Activated gamma-delta T cell (primary cell): Measurements from ENCODE around the gene PITPNM1.
"Not testable (repeated sequence)": the region's sequence is repeated elsewhere in the genome, so short reads cannot be mapped to it uniquely, and the experiment has no call there.

Source experiments
- DNase-seq: peaks from one replicate; lab custom pipeline; 2025; lab: John Stamatoyannopoulos, UW

Gene PITPNM1

DNA sequence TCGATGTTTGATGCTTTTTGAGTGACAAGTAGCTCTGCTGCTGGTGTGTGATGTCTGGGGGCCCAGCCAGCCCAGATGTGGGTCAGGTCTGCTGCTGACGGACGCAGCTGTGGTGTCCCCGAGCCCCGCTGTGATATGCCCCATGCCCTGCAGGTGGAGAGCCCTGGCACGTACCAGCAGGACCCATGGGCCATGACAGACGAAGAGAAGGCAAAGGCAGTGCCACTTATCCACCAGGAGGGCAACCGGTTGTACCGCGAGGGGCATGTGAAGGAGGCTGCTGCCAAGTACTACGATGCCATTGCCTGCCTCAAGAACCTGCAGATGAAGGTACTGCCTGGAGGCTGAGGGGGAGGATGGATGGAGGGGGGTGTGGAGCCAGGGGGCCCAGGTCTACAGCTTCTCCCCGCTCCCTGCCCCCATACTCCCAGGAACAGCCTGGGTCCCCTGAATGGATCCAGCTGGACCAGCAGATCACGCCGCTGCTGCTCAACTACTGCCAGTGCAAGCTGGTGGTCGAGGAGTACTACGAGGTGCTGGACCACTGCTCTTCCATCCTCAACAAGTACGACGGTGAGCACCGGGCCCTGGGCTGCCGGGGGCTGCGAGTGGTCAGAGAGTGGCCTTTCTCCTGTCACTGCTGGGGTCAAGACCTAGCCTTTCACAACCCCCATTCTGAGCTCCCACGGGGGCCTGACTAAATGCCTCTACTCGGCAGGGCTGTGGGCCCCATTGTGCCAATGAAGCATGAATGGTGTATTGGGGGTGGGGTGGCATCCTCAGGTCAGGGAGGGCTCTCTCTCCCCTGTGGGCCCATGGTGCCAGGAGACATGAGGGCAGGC lies 15.1 kb downstream of the PITPNM1 start:
- no peak for DNase-seq

DNA sequence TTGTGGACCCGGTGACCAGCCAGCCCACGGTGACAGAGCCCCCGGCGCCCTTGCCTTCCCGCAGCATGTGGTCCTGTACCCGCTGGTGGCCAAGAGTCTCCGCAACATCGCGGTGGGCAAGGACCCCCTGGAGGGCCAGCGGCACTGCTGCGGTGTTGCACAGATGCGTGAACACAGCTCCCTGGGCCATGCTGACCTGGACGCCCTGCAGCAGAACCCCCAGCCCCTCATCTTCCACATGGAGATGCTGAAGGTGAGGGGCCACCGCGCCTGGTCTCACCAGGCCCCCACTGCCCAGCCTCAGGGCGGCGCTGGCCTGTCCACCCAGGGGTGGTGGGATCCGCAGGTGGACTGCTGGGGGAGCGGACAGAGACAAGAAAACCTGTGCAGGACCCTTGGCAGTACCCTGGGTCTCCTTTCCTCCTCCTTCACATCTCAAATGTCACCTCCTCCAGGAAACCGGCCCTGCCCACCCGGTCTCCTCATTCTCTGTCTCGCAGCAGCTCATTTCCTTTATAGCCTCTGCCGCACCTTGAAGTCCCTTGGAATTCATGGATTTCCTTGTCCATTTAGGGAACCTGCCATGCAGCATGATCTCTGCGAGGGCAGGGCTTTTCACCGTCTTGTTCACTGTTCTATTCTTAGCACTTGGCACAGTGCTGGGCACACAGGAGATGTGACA lies 15.8 kb downstream of the PITPNM1 start:
- DNase-seq: no peak

DNA sequence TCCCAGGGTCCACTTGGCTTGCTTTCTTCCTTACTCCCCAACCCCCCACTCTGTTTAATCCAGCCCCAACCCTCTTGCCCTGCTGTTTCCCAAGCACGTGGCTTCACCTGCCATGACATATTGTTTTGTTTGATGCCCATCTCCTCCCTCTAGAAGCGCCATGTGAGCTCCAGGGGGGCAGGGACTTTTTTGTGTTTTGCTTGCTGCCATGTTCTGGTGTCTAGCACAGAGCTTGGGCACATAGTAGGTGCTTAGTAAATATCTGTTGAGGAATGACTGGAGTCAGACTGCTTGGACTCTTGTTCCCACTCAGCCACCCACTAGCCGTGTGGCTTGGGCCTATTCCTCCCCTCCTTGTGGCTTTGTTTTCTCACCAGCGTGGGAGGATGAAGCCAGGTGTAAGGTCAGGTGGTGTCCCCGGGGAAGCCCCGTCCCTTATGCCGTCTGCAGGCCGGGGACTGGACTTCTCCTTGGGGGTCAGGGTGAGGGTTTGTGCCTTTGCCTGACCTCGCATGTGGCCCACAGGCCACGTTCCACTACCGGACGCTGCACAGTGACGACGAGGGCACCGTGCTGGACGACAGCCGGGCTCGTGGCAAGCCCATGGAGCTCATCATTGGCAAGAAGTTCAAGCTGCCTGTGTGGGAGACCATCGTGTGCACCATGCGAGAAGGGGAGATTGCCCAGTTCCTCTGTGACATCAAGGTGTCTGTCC lies 18.5 kb downstream of the PITPNM1 start:
- DNase-seq: no peak

DNA sequence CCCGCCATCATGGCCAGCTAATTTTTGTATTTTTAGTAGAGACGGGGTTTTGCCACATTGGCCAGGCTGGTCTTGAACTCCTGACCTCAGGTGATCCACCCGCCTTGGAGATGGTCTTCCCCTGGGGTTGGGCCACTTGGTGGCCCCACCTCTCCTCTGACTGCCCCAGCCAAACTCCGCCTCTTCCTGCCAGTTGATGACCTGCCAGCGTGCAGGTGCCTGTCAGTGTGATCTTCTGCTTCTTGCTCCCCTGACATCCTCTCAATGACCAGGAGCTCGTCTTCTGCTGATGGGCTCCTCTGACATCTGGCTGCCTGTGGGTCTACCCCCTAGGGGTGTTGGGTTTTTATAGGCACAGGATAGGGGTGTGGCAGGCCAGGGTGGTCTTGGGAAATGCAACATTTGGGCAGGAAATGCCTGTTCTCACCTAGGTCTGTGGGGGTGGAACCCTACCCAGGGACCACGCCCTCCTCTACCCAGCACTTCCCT lies 19.2 kb downstream of the PITPNM1 start:
- DNase-seq: not testable (repeated sequence)

DNA sequence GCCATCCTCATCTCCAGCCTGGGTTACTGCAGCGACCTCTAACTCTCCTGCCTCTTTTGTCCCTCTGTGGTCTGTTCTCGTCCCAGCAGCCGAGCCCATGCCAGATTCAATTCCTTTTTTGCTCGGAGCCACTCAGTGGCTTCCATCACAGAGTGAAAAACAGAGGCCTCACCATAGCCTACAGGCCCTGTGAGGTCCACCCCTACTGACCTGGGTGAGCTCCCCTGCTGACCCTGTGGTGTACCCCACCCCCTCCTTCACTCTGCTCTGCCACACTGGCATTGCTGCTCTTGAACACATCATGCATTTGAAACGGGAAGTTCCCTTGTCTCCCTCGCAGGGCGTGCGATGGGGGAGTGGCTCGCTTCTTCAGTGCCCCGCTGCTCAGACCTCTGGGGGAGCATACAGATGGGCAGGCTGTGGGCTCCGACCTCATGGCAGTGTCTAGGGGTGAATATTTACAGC lies 20.3 kb downstream of the PITPNM1 start:
- no peak for DNase-seq

DNA sequence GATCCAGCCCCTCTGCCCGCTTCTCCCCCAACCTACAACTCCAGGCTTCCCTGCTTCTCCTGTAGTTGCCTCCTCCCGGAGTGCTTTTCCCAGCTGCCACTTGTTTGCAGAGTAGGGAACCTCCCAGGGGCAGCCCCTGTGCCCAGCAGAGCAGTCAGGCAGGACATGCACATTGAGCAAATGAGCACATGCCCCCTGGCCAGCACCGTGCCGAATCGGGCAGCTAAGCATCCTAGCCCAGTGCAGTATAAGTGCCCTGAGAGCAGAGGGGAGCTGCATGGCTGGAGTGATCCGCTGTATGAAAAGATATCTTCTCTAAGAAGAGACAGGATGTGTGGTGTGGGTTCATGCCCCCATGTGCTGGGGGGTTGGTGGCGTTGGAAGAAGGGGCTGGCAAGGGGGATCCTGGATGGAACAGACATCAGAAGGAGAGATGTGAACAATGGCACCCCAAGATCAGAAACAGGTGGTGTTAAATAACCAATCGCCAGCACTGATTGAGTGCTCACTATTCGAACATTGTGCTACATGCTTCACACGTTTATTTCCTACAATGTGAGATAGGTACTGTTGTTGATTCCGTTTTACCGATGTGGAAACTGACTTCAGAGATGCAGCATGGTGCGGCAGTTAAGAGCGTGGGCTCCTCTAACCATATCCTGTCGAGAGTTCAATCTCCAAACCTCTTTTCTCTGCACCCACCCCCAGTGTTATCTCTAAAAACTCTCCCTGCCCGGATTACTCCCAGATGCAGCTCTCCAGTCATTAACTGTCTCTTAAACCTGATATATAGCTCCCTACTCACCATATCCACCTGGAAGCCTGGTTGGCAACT lies 21.1 kb downstream of the PITPNM1 start:
- no peak for DNase-seq

DNA sequence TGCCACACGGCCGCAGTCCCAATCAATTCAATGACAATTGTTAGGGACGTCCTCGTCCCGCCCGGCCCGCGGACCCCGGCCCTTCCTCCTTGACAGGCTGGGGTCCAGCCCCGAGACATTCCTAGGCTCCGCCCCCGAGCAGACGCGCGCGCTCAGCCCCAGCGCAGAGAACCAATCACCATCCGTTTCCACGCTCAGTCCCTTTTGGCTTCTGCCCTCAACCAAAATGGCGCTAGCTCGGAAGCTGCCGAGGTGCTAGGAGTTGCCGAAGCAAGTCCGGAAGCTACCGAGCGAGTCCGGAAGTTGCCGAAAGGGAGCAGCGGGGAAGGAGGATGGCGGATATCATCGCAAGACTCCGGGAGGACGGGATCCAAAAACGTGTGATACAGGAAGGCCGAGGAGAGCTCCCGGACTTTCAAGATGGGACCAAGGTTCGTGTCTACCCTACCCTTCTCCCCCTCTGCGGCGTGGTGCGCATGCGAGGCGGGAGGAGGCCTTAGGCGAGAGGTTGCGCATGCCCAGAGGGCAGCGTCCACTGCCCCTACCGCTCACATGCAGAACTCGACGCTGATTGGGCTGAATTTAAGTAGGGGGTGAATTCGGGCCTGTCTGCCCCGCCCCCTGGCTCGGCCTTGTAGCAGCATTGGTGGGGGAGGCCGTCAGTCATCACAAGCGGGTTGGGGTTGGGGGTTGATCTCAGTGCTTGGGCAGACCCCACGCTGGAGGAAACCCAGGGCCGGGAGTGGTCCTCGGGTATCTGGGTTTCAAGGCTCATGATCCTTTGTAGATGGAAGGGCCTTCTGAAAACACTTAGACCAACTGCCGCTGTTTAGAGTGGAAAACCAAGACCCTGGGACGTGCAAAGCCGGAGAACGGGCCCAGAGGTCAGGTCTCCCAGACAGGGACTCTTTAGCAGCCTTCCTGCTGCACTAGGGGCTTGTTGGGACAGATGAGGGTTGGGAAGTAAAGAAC lies 22.1 kb downstream of the PITPNM1 start, which contains the start of gene AIP:
TSS of gene AIP (plus strand) at position 200 of the 972 bp plus-strand sequence. CDS start at position 333, 133 bp downstream.
- DNase-seq: peak; percentile 71

DNA sequence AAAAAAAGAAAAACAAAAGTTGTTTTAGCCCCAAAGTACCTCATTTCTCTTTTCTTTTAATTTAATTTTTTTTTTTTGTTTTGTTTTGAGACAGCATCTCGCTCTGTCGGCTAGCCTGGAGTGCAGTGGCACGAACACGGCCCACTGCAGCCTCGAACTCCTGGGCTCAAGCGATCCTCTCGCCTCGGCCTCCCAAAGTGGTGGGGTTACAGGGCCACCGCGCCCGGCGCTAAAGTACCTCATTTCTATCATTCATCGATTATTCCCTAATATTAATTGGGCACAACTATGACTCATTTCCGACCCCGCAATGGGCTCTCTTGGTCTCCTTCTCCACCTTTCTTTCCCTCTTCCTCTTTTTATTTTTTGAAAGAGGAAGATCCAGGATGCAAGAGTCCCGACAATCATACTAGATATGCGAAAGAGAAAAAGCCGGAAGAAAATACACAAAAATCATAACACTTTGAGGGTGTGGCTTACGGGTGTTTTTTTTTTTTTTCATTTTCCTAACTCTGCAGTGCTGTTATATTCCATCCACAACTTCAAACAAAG lies 22.8 kb downstream of the PITPNM1 start:
- DNase-seq: no peak

DNA sequence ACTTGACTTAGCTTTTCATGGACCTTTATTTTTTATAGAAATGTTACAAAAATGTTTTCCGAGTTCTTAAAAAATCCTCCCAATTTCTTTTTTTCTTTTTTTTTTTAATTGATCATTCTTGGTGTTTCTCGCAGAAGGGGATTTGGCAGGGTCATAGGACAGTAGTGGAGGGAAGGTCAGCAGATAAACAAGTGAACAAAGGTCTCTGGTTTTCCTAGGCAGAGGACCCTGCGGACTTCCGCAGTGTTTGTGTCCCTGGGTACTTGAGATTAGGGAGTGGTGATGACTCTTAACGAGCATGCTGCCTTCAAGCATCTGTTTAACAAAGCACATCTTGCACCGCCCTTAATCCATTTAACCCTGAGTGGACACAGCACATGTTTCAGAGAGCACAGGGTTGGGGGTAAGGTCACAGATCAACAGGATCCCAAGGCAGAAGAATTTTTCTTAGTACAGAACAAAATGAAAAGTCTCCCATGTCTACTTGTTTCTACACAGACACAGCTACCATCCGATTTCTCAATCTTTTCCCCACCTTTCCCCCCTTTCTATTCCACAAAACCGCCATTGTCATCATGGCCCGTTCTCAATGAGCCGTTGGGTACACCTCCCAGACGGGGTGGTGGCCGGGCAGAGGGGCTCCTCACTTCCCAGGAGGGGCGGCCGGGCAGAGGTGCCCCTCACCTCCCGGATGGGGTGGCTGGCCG lies 27.7 kb downstream of the PITPNM1 start:
- DNase-seq: not testable (repeated sequence)

DNA sequence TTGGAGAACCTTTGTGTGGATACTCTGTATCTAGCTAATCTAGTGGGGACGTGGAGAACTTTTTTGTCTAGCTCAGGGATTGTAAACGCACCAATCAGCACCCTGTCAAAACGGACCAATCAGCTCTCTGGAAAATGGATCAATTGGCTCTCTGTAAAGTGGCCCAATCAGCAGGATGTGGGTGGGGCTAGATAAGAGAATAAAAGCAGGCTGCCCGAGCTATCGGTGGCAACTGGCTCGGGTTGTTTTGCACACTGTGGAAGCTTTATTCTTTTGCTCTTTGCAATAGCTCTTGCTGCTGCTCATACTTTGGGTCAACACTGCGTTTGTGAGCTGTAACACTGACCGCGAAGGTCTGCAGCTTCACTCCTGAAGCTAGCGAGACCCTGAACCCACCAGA lies 28.5 kb downstream of the PITPNM1 start:
- not testable (repeated sequence) for DNase-seq

DNA sequence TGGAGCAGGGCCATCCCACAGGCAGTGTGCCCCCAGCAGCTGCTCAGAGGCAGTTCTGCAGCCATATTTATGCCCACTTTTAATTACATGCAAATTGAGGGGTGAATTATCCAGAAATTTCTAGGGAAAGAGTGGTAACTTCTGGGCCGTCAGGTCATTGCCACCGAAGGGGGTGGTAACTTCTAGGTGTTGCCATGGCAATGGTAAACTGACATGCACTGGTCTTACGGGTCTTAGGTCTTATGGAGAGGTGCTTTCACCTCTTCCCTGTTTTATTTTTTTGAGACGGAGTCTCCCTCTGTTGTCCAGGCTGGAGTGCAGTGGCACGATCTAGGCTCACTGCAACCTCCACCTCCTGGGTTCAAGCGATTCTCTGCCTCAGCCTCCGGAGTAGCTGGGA lies 32.3 kb downstream of the PITPNM1 start:
- DNase-seq: no peak

DNA sequence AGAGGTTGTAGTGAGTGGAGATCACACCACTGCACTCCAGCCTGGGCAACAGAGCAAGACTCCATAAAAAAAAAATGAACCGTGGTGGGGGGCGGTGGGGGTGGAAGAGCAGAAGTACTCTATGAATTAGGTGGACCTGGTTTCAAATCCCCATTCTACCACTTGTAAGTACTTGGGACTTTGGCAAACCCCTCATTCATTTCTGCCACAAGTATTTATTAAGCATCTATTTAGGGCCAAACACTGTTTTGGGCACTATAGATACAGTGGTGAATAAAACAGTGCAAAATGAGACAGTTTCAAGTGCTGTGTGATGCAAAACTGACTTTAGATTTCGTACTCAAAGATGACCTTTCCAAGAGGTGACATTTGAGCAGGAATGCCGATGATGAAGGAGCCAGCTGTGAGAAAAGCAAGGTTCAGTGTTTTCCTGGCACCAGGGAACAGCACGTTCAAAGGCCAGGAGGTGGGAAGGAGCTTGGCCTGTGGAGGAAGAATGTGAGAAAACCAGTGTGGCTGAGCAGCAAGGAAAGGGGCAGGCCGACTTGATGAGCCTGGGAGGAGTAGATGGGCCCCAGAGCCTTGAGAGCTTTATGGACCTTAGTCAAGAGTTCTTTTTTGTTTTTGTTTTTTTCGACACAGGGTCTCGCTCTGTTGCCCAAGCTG lies 34.7 kb downstream of the PITPNM1 start:
- DNase-seq: no peak

DNA sequence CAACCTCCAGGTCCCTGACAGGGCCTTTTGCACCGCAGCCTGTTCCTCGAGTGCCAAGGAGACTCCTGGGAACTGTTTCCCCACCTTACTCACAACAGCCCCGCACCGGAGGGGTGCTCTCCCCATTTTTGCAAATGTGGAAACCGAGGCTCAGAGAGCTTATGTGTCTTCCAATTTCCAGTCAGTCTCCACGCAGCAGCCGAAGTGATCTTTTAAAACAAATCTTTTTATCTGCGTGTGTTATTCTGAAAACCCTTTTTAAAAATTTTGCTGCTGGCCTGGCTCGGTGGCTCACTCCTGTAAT lies 35.7 kb downstream of the PITPNM1 start:
- no peak for DNase-seq

DNA sequence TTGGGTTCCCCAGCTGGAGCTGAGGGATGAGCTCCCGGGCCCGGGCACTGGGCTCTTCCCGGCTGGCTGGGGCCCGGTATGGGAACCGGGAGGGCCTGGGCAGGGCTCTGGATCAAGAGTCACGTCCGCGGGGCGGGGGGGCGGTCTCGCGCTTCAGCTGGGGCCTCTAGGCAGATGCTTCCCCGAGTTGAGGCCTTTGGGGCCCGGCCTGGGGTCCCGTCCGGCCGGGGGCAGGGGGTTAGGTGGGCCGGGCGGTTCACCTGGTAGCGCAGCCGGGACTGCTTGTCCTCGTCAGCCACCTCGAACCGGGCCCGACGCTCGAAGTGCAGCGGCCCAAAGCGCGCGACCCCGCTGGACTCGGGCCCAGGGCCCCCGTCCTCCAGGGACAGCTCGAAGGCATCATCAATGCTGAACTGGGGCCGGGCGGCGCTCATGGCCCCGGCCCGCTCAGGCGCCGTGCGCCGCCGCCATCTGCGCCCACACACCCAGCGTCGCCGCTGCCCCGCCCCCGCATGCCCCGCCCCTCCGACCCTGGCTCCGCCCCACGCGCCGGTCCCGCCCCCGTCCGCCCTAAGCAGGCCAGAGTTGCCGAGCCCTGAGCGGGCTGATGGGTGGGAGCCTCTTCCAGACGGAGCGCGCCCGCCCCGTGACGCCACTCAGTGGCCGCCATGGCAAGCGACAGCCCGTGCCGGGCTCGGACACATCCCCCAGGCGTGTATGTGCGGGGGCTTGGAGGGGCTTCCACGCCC lies 36.2 kb downstream of the PITPNM1 start, which contains the start of gene TMEM134:
TSS of gene TMEM134 (minus strand) at position 493 of the 749 bp plus-strand sequence. CDS start at position 434, 59 bp downstream.
- DNase-seq: peak; percentile 92

DNA sequence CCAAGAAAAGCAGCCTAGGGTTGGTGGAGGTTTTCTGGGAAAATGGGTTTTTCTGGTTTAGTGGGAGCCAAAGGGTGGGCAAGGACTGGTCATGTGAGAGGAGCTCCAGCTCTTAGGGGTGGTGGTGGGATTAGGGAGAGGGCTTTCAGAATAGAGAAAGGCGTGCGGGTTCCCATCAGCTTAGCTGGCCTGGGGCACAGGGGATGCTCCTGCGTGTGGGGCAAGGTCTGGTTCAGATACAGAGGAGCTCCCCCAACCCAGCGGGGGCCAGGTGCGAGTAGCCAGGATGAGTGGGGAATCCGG lies 36.8 kb downstream of the PITPNM1 start:
- DNase-seq: no peak

DNA sequence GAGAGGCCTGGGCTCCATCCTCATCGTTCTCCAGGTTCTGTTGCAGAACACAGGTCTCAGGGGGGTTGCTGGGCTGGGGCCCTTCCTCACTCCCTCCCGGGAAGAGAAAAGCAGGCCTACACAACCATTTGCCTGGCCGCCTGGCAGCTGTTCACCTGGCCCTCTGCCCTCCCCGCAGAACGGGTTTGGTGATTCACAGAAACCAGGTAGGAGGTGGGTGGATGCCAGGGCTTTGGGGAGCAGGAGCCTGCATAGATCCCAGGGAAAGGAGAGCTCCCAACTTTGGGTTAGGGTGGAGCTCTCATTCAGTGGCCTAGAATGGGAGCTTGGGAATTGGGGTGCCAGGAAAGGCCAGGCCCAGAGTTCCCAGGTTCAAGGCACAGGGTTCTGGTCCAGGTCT lies 37.1 kb downstream of the PITPNM1 start:
- DNase-seq: no peak

DNA sequence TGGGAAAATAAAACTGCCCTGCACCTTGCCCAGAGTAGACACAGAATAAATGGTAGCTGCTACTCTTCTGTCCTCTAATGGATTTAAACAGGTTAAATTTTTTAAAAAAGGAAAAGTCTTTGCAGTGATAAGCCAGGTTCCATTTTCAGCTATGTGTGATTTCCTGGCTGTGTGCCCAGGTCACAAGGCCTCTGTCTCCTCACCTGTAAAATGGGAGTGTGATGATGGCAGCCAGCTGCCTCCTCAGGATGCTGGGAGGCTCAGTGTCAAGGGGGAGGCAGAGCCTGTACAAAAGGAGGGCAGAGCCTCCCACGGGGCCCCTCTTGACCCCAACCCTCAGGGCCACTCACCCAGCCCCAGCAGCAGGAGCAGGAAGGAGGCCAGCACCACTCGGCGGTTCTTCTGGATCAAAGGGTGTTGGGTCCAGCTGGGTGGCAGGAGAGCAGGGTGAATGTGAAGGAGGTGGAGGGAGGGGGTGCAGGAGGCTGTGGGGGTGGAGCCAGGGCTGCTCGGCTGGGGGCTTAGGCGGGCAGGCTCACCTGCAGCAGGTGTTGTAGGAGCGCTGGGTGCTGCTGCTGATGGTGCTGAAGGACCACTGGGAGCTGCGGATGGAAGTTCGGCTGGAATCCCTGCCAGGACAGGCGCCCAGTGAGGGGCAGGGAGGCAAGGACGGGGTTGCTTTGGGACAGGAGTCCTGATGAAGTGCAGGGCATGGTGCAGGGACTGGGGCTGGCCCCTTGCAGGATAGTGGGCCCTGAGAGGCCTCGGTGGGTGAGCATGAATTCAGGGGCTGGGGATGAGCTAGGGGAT lies 38.0 kb downstream of the PITPNM1 start:
- no peak for DNase-seq
